GM12872 (cell line): Measurements from ENCODE around the gene C1QTNF12.

Experiments used
- CTCF ChIP-seq: IDR thresholded peaks from 3 replicates; pipeline ENCODE4 v1.5.1; 2011; ENCODE audit warnings: low read depth, mild to moderate bottlenecking, low read length, moderate library complexity; ENCODE audit not compliant: insufficient read depth

Gene C1QTNF12

GRCh38 chr1:1244192-1244811 lies 2.2 kb downstream of the C1QTNF12 start:
- no peak for TF ChIP-seq CTCF

GRCh38 chr1:1243807-1244191 lies 2.7 kb downstream of the C1QTNF12 start:
- TF ChIP-seq CTCF, result no peak

- TF ChIP-seq CTCF, result no peak
These were observed 3.3 kb downstream of the C1QTNF12 start for GRCh38 chr1:1243266-1243660.

GRCh38 chr1:1242461-1243265 lies 3.9 kb downstream of the C1QTNF12 start:
- no peak for TF ChIP-seq CTCF

- TF ChIP-seq CTCF, result no peak
These were observed 4.8 kb downstream of the C1QTNF12 start for GRCh38 chr1:1241588-1242219.

- TF ChIP-seq CTCF, result no peak
These were observed 5.5 kb downstream of the C1QTNF12 start for GRCh38 chr1:1240822-1241587.

- no peak for TF ChIP-seq CTCF
These were observed 6.2 kb downstream of the C1QTNF12 start for GRCh38 chr1:1240348-1240732.
